CD4-positive, alpha-beta T cell treated with Interleukin-6 for 4 hours (primary cell): Measurements from ENCODE around the gene DHX29.
A peak's percentile ranks its signal among the peaks of the same experiment; 100 is the strongest.
"Not testable (repeated sequence)": the region's sequence is repeated elsewhere in the genome, so short reads cannot be mapped to it uniquely, and the experiment has no call there.

Experiments
- DNase-seq: peaks from one replicate; pipeline ENCODE4 v3.0.0-alpha.2; 2020; ENCODE audit warnings: mixed read lengths

The DHX29 gene, protein sequence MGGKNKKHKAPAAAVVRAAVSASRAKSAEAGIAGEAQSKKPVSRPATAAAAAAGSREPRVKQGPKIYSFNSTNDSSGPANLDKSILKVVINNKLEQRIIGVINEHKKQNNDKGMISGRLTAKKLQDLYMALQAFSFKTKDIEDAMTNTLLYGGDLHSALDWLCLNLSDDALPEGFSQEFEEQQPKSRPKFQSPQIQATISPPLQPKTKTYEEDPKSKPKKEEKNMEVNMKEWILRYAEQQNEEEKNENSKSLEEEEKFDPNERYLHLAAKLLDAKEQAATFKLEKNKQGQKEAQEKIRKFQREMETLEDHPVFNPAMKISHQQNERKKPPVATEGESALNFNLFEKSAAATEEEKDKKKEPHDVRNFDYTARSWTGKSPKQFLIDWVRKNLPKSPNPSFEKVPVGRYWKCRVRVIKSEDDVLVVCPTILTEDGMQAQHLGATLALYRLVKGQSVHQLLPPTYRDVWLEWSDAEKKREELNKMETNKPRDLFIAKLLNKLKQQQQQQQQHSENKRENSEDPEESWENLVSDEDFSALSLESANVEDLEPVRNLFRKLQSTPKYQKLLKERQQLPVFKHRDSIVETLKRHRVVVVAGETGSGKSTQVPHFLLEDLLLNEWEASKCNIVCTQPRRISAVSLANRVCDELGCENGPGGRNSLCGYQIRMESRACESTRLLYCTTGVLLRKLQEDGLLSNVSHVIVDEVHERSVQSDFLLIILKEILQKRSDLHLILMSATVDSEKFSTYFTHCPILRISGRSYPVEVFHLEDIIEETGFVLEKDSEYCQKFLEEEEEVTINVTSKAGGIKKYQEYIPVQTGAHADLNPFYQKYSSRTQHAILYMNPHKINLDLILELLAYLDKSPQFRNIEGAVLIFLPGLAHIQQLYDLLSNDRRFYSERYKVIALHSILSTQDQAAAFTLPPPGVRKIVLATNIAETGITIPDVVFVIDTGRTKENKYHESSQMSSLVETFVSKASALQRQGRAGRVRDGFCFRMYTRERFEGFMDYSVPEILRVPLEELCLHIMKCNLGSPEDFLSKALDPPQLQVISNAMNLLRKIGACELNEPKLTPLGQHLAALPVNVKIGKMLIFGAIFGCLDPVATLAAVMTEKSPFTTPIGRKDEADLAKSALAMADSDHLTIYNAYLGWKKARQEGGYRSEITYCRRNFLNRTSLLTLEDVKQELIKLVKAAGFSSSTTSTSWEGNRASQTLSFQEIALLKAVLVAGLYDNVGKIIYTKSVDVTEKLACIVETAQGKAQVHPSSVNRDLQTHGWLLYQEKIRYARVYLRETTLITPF (N-terminal part only)

DNA sequence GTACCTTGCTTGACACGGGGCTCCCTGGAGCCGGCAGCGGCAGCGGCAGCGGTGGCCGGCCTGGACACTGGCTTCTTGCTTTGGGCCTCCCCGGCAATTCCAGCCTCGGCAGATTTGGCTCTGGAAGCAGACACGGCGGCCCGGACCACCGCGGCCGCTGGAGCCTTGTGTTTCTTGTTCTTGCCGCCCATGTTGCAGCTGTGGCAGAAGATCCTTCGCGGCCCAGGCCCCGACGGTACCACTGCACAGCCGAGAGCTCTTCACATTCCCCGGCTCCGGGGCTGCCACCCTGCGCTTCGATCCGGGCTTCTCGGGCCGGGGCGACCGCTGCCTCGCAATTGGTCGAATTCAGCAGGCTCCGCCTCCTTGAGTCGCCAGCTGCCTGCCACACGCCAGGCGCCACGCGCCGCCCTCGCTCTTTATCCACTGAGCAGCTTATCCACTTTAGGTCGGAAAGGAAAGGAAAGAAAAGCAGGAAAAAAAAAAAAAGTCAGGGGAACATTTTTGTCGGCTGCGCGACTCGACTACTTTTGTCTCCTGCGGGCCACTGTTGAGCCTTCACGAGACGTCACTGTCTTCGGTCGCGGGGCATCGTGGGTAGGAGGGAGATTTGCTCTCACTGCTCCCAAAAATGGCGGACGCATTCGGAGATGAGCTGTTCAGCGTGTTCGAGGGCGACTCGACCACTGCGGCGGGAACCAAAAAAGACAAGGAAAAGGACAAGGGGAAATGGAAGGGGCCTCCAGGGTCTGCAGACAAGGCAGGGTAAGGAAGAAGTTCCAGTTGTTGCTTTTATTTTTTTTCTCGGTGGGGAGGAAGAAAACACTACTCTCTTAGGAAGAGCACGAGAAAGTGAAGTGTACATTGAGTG lies at the start of gene DHX29, which contains the start of gene MTREX:
TSS of gene DHX29 (minus strand) at position 312 of the 871 bp plus-strand sequence. CDS start at position 191, 121 bp downstream.
TSS of gene MTREX (plus strand) at position 607 of the 871 bp plus-strand sequence. CDS start at position 632, 25 bp downstream.
- peak; percentile 86 for DNase-seq

DNA sequence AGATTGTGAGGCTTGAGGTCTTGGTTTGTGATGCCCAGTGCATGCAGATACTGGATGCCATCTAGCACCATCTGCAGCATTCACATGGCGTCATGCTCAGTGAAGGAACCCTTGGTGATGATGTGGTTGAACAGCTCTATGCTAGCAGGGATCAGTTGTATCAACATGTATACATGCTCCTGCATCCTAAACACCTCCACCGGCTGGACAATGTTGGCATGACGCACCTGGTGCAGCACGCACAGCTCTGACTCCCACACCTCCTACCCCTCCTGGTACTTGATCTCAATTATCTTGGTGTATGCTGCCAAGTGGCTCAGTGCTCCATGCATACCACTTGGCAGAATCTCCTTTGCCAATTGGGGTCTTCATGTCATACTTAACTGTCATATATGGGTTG lies 49.4 kb upstream of the DHX29 start:
- DNase-seq = no peak

DNA sequence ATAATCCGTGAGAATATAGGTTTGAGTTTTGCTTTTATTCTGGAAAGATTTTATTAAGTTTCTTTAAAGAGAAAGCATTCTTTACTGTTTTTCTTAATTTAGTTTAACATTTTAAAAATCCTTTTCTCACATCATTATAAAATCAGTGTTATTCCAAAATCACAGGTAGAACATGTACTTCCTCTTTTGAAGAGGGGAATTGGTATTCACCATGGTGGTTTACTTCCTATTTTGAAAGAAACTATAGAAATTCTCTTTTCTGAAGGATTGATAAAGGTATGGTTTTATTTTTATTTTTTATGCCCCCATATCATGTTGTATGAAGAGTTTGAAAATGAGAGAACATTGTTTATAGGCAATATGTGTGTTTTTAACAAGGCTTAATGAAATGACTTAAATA lies 43.3 kb upstream of the DHX29 start:
- DNase-seq = no peak

DNA sequence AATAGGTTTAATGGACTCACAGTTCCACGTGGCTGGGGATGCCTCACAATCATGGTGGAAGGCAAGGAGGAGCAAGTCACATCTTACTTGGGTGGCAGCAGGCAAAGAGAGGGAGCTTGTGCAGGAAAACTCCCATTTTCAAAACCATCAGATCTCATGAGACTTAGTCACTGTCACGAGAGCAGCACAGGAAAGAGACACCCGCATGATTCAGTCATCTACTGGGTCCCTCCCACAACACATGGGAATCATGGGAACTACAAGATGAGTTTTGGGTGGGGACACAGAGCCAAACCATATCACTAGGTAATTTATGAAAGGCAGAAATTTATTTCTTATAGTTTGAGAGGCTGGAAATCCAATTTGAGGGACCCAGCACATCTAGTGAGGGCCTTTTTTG lies 40.3 kb upstream of the DHX29 start:
- no peak for DNase-seq

DNA sequence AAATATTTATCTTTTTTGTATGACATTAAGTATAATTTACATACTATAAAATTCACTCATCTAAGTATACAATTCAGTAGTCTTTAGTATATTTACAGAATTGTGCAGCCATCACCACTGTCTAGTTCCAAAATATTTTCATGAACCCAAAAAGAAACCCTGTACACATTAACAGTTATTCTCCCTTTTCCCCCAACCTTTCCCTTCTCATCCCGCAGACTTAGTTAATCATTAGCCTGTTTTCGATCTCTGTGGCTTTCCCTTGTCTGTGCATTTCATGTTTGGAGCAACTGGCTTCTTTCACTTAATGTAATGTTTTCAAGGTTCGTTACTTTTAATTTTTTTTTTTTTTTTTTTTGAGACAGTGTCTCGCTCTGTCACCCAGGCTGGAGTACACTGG lies 37.8 kb upstream of the DHX29 start:
- DNase-seq = no peak

DNA sequence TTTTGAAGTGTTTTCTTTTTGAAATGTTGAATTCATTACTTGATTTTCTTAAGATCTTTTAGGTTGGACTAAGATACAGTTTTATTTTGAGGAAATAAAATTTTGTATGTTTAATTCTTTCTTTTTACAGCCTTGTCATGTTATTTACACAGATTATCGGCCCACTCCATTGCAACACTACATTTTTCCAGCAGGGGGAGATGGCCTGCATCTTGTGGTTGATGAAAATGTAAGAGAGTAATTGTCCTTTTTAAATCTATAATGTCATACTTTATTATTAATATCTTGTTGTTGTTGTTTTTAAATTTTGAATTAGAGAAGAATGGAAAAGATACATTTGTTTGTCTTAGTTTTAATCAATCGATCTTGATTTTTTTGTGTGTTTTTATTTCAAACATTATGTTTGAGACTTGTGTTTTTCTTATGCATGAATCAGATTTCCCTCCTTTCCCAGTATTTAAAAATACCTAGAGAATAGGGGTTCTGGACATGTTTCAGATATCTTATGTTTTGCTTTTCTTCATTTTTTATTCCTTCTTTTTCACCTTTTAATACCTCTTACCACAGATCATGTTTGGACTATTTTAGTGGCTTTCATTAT lies 37.0 kb upstream of the DHX29 start:
- peak; percentile 63 for DNase-seq

DNA sequence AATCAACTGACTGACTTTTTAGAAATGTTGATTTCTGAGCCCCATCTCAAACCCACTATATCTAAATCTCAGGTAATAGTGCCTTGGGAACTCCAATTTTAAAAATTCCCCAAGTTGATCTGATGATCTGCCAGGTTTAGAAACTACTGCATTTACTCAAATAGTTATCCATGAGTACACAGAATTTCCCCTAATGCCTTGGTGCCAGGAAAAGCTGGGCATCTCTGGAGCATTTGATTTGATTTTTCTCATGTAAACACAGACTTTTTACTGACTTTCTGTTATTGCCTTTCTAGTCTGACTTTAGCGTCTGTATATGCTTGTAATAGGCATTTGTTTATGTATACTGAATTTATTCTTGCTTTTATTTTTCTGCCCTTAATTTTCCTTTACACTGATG lies 36.1 kb upstream of the DHX29 start:
- DNase-seq = no peak

DNA sequence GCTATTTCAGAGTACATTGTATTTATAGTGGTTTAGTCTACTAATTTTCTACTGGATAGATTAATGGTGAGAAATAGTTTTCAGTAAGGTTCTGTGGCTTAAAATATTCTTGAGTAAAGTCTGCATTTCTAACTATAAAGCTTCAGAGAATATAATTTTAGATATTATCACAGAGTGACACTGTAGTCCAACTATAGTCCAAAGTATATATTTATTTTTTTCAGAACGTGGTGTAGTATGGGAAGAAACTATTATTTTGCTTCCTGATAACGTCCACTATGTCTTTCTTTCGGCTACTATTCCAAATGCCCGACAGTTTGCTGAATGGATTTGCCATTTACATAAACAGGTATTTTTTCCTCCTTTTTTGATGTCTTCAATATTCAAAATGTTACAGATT lies 35.6 kb upstream of the DHX29 start:
- DNase-seq = no peak

DNA sequence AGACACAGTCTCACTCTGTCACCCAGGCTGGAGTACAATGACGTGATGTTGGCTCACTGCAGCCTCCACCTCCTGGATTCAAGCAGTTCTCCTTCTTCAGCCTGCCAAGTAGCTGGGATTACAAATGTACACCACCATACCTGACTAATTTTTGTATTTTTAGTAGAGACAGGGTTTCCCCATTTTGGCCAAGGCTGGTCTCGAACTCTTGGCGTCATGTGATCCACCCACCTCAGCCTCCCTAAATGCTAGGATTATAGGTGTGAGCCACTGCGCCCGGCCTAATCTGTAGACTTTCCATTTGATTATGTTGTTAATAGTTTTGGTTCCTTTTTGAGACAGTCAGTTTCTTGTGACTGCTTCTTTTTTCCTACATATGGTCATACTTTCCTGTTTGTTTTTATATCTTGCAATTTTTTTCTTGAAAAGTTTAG lies 31.3 kb upstream of the DHX29 start:
- DNase-seq = no peak

DNA sequence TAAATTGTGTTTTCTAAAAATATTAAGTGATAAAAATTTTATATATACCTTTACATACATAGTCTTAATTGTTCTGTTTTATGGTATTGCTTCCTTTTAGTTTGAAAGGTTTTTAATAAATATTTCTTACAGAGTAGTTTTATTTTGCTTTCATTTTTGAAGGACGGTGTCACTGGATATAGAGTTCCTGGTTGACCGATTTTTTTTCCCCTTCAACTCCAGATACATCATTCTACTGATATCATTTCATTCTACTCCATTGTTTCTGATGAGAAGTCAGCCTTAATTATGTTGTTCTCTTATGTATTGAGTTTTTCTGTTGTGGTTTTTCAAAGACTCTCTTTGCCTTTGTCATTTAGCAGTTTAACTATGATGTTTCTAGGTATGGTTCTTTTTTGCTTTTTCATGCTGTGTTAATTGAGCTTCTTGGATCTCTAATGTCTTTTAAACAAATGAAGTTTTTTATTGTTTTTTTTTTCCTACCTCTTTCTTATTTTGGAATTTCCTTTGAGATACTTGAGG lies 30.7 kb upstream of the DHX29 start:
- no peak for DNase-seq

DNA sequence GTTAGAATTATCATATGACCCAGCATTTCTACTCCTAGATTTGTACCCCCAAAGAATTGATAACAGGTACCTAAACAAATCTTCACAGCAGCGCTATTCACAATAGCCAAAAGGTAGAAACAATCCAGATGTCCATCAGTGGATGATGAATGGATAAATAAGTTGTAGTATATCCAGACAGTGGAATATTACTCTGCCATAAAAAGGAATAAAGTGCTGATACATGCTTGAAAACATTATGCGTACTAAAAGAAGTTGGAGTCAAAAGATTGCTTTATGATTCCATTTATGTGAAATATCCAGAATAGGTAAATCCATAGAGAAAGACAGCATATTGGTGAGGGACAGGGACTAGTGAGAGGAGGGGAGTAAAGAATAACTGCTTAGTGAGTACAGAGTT lies 26.3 kb upstream of the DHX29 start:
- DNase-seq = no peak

DNA sequence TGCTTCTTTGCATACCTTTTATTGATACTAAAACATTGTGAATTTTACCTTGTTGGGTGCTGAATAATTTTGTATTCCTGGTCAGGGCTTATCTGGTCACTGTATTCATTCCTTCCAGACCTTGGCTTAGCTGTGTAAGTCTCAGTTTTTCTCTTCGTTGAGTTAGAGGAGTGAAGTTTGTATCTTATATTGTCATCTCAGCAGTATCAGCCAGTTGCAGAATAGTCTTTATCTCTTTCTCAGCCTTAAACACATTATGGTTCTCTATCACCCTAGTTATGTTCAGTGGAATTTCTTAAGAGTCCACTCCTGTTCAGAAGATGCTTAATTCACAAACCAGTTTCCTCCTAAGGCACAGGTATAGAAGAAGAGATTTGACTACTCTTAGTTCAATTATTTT lies 25.5 kb upstream of the DHX29 start:
- DNase-seq = no peak

DNA sequence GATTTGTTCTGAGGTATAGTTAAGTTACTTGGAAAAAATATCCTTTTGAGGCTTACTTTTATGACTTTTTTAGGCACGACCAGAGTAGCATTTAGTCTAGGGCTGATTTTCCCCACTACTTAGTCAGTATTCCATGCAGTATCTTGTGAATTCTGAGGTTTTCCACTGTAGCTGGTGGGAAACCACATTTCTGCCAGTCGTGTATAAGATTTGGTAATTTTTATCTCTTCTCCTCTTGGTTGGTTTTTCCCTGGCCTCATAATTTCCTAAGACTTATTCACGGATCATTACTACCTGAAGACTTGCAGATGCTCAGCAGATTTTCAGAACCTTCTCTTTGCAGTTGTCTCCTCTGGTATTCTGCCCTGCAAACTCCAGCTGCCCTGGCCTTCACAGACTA lies 23.8 kb upstream of the DHX29 start:
- no peak for DNase-seq

DNA sequence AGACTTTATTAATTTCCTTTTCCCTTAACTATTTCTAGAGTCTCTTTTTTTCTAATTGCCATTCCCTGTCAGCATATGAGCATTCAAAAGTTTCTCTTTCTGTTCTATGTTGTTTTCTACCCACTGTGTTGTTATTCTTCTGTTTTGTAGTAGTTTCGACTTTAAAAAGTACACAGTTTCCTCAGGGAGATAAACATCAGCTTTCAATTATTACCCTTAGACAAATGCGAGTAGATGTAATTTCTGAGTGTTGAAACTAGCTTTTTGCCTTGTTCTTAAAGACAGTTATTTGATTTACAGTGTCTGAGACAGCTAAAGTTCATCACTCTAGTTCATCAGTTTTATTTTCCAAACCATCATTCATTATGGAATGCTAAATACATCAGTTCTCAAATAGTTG lies 19.8 kb upstream of the DHX29 start:
- no peak for DNase-seq

DNA sequence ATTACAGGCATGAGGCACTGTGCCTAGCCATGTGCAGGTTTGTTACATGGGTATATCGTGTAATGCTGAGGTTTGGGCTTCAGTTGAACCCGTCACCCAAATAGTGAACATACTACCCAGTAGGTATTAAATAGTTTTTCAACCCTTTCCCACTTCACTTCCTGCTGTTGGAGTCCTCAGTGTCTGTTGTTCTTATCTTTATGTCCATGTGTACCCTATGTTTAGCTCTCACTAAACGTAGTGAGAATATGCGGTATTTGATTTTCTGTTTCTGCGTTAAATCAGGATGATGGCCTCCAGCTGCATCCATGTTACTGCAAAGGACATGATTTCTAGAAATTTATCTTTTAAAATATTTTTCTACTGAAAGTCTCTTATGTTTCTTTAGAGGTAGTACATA lies 18.1 kb upstream of the DHX29 start:
- no peak for DNase-seq

DNA sequence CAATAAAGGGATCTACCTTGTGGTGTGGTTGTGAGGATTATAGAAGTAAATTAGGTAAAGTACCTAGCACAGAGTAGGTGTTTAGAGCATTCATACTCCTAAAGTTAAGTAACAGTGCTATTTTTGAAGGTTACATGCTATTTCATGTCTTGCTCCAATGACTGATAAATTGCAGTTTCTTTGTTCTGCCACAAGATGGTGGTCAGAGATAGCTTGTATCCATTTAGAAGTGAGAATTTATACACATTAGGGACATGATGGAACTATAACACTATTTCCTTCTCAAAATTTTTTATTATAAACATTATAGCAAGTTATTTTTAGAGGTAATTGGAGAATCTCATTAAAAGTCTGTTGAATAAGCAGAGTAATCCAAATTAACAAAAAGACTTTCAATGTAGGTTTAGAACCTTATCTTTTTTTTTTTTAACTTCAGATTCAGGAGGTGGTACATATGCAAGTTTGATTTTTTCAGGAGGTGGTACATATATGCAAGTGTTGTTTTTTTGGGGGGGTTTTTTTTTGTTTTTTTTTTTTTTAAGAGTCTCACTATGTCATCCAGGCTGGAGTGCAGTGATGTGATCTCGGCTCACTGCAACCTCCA lies 17.4 kb upstream of the DHX29 start:
- DNase-seq = no peak

DNA sequence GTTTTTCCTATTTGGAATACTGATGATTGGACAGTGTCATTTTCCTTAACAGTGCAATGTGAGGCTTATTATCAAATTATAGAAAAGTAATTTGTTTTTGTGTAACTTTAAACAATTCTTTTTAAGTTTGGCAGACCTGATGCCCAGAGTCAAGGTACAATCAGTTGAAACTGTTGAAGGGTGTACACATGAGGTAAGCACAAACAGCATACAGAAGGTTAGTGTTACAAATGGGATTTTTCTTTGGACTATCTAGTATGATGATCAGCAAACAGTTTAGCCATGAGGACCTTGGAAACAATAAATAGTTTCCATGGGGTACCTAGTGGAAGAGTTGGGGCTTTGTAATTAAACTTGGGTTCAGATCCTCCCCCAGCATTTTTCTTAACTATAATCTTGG lies 16.5 kb upstream of the DHX29 start:
- no peak for DNase-seq

DNA sequence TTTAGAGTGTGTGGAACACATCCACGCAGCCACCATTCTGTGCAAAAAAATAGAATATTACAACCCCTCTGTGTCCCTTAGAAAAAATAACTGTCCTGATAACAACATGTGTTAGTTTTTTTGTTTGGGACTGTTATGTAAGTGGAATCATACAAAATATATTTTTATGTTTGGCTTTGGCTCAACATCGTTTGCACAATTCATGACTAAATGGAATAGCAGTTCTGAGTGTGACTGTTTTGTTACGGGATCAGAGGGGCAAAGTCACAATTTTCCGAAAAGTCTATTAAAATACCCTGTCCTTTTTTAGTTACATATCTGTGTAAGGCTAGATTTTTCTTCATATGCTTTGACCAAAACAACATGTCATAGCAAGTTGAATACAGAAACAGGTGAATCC lies 13.1 kb upstream of the DHX29 start:
- no peak for DNase-seq

DNA sequence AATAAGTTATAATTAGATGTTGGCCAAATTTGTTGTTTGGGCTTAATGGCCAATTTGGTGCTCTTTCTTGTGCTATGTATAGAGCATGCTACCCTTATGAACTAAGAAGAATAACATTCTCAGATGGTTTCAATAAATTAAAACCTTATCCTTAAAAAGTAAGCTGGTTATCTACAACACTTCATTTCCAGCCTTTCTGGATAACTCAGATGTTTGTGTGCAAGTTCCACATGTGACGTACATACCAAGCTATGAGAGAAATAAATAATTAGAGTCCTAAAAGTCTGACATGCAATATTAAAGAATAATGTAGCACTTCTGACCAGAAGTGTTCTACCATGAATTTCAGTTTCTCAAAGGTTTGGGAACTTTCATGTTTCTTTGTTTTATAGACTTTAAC lies 12.0 kb upstream of the DHX29 start:
- DNase-seq = no peak

DNA sequence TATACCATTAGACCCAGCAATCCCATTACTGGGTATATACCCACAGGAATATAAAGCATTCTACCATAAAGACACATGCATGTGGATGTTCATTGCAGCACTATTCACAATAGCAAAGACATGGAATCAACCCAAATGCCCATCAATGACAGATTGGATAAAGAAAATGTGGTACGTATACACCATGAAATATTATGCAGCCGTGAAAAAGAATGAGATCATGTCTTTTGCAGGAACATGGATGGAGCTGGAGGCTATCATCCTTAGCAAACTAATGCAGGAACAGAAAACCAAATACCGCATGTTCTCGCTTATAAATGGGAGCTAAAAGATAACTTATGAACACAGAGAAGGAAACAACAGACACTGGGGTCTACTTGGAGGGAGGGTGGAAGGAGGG lies 10.7 kb upstream of the DHX29 start:
- DNase-seq = not testable (repeated sequence)

DNA sequence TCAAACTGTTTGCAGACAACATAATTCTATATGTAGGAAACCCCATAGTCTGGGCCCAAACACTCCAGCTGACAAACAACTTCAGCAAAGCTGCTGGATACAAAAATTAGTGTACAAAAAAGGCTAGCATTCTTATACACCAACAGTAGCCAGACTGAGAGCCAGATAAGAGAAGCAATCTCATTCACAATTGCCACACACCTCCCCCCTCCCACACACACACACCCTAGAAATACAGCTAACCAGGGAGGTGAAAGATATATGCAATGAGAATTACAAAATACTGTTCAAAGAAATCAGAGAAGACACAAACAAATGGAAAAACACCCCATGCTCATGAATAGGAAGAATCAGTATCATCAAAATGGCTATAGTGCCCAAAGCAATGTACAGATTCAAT lies 9.3 kb upstream of the DHX29 start:
- DNase-seq = no peak
